ENCODE data around the gene TUBB4A. TPM values are rescaled to one million over a fixed set of nuclear protein-coding genes. Genes with fewer than 3 reads are reported as not detected.

Gene TUBB4A
- total and polyA plus RNA-seq, 9 of the 15 experiments (the other 6 are each of a cell fraction or from before 2014, with no cell fraction given): 0.14 to 7.0 (median 0.75) TPM

DNA sequence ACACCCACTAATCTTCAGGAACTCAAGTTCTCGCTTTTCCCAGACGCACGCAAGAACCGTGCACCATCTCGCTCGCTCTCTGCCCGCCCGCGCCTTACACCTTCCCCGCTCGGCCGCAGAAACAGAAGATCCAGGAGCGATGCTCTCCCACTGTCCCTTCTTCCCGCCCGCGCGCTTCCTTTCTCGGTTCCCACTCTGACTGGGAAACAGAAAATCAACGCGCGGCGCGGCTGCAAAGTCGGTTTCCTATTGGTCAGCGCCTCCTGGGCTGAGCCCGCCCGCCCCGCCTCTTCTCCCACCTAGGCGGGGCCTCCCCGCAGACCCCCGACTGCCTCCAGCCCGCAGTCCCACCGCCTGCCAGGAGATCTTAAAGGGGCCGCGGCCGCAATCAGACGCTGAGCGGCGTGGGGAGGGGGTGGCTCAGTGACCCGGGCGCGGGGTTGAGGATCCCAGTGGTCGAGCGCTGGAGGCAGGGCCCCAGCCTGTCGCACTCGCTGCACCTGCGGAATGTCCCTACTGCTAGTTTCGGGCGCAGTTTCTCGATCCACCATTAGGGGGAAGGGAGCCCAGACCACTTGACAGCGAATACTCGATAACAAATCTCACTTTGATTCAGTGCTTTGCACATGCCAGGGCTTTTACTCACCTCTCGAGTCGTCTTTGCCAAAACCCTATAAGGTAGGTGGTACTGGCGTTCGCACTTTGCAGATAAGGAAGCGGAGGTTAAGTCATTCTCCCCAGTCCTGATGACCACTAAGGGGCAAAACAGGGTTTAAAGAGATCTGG, 41.8 kb downstream of the TUBB4A start (continued):
- TF ChIP-seq, protein P1, sequence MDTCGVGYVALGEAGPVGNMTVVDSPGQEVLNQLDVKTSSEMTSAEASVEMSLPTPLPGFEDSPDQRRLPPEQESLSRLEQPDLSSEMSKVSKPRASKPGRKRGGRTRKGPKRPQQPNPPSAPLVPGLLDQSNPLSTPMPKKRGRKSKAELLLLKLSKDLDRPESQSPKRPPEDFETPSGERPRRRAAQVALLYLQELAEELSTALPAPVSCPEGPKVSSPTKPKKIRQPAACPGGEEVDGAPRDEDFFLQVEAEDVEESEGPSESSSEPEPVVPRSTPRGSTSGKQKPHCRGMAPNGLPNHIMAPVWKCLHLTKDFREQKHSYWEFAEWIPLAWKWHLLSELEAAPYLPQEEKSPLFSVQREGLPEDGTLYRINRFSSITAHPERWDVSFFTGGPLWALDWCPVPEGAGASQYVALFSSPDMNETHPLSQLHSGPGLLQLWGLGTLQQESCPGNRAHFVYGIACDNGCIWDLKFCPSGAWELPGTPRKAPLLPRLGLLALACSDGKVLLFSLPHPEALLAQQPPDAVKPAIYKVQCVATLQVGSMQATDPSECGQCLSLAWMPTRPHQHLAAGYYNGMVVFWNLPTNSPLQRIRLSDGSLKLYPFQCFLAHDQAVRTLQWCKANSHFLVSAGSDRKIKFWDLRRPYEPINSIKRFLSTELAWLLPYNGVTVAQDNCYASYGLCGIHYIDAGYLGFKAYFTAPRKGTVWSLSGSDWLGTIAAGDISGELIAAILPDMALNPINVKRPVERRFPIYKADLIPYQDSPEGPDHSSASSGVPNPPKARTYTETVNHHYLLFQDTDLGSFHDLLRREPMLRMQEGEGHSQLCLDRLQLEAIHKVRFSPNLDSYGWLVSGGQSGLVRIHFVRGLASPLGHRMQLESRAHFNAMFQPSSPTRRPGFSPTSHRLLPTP (IDR thresholded peaks at IDR 0.05; ENCODE audit: borderline replicate concordance, extremely low read depth, insufficient read length): no peak
- TF ChIP-seq NFE2 (IDR thresholded peaks at IDR 0.05; ENCODE audit: low read depth) (no peak), MED1 (CRISPR knock-in tag; IDR thresholded peaks at IDR 0.05; ENCODE audit: borderline replicate concordance) (no peak), ZNF184 (CRISPR knock-in tag; IDR thresholded peaks at IDR 0.05) (no peak), CBFA2T3 (IDR thresholded peaks at IDR 0.05) (no peak; the same call in 1 of the 2 replicates), ZNF197 (CRISPR knock-in tag; IDR thresholded peaks at IDR 0.05; ENCODE audit: low read depth) (no peak), ESRRA (IDR thresholded peaks at IDR 0.05; ENCODE audit: borderline replicate concordance, low read depth) (peak; percentile 39), RBM39 (optimal IDR thresholded peaks at IDR 0.05; ENCODE audit: low read depth, low read length) (no peak), RNF219 (CRISPR knock-in tag; IDR thresholded peaks at IDR 0.05) (no peak), TSC22D4 (tag; IDR thresholded peaks at IDR 0.05) (no peak), POLR2AphosphoS5 (IDR thresholded peaks at IDR 0.05; ENCODE audit: control insufficient read depth, insufficient read depth, low read depth, low read length) (no peak), MTA2 (IDR thresholded peaks at IDR 0.05; ENCODE audit: low read depth) (peak; percentile 10; the same call in 1 of the 2 replicates), ZNF639 (CRISPR knock-in tag; conservative IDR thresholded peaks at IDR 0.05 in 1 of 2, IDR thresholded peaks at IDR 0.05 in 1 of 2) (no peak), POLR2H (tag; IDR thresholded peaks at IDR 0.05; ENCODE audit: low read depth) (no peak), SIN3B (IDR thresholded peaks at IDR 0.05; ENCODE audit: low read depth) (no peak), ZBTB17 (CRISPR knock-in tag; IDR thresholded peaks at IDR 0.05) (no peak), ZNF282 (CRISPR knock-in tag; IDR thresholded peaks at IDR 0.05) (no peak)
- TF ChIP-seq, protein P2, sequence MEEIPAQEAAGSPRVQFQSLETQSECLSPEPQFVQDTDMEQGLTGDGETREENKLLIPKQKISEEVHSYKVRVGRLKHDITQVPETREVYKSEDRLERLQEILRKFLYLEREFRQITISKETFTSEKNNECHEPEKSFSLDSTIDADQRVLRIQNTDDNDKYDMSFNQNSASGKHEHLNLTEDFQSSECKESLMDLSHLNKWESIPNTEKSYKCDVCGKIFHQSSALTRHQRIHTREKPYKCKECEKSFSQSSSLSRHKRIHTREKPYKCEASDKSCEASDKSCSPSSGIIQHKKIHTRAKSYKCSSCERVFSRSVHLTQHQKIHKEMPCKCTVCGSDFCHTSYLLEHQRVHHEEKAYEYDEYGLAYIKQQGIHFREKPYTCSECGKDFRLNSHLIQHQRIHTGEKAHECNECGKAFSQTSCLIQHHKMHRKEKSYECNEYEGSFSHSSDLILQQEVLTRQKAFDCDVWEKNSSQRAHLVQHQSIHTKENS (CRISPR knock-in tag; IDR thresholded peaks at IDR 0.05): no peak
- TF ChIP-seq, protein P3, sequence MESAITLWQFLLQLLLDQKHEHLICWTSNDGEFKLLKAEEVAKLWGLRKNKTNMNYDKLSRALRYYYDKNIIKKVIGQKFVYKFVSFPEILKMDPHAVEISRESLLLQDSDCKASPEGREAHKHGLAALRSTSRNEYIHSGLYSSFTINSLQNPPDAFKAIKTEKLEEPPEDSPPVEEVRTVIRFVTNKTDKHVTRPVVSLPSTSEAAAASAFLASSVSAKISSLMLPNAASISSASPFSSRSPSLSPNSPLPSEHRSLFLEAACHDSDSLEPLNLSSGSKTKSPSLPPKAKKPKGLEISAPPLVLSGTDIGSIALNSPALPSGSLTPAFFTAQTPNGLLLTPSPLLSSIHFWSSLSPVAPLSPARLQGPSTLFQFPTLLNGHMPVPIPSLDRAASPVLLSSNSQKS (CRISPR knock-in tag; IDR thresholded peaks at IDR 0.05): no peak
